Suprapubic skin (tissue), 4 donors: Measurements from ENCODE around the gene SLC38A9.

Source experiments
- POLR2A ChIP-seq, 2 donors: fragments of 450-650 bp; IDR thresholded peaks; one replicate each; pipeline ENCODE4 v1.6.1; 2017; ENCODE audit warnings: antibody characterized with exemption in 2 of 2, mild to moderate bottlenecking in 2 of 2, moderate library complexity in 2 of 2
- POLR2AphosphoS5 ChIP-seq, 3 donors: sonication (generic); formaldehyde crosslinking; IDR thresholded peaks; one replicate each; pipeline ENCODE4 v1.6.1; 2017; ENCODE audit warnings: antibody characterized with exemption in 3 of 3
- TF ChIP-seq, protein P1 (sequence below), 2 donors: fragments of 200-600 bp in 1 of 2; fragments of 450-650 bp in 1 of 2; sonication (generic) in 1 of 2; IDR thresholded peaks; one replicate each; pipeline ENCODE4 v1.5.1; 2016 to 2019; ENCODE audit warnings: antibody characterized with exemption in 2 of 2, mild to moderate bottlenecking in 1 of 2, moderate library complexity in 1 of 2

DNA sequence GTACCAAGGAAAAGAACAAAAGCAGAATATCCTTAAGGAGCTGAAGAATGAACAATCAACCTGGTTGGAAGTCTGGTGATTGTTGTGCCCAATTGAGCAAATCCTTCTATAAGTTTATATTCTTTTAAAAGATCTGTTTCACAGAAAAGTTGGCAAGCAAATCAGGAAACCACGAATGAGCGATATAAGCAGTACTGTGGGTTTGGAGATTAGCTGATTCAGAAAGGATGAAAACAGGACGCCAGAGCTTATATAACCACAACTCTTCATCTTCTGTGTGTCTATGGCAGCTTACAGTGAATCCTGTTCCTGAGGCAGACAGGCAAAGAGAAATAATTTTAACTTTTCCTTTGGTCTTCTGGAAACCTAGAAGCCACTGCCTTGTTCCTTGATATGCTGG lies 61.7 kb downstream of the SLC38A9 start:
- TF ChIP-seq POLR2AphosphoS5 (IDR thresholded peaks at IDR 0.05) (no peak), POLR2A (IDR thresholded peaks at IDR 0.05) (no peak)
- TF ChIP-seq, protein P1, sequence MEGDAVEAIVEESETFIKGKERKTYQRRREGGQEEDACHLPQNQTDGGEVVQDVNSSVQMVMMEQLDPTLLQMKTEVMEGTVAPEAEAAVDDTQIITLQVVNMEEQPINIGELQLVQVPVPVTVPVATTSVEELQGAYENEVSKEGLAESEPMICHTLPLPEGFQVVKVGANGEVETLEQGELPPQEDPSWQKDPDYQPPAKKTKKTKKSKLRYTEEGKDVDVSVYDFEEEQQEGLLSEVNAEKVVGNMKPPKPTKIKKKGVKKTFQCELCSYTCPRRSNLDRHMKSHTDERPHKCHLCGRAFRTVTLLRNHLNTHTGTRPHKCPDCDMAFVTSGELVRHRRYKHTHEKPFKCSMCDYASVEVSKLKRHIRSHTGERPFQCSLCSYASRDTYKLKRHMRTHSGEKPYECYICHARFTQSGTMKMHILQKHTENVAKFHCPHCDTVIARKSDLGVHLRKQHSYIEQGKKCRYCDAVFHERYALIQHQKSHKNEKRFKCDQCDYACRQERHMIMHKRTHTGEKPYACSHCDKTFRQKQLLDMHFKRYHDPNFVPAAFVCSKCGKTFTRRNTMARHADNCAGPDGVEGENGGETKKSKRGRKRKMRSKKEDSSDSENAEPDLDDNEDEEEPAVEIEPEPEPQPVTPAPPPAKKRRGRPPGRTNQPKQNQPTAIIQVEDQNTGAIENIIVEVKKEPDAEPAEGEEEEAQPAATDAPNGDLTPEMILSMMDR (IDR thresholded peaks at IDR 0.05) = no peak
